ENCODE measurements around the gene LRRC7.

LRRC7 gene

GRCh38 chr1:69834336-69834735 lies 266.6 kb downstream of the LRRC7 start:
- Histone ChIP-seq H2AFZ (ENCODE audit: low read depth, low read length) (no peak overlapping the region), H3K36me3 (ENCODE audit: insufficient read depth, low read length) (no peaks in the 10 kb centered on the region), H3K4me3 (ENCODE audit: low read depth in 1 of 2, low read length in 2 of 2) (no peak overlapping the region), H3K27me3 (ENCODE audit: insufficient read depth, low read length, poor library complexity) (no peaks in the 10 kb centered on the region), H3K9ac (ENCODE audit: low read depth, low read length) (no peak overlapping the region), H3K4me2 (ENCODE audit: insufficient read depth, low read length) (no peak overlapping the region), H3K9me3 (ENCODE audit: insufficient read depth, low read length, severe bottlenecking) (no peaks in the 10 kb centered on the region), H3K79me2 (ENCODE audit: insufficient read depth, low read length) (no peaks in the 10 kb centered on the region), H3K4me1 (ENCODE audit: insufficient read depth, low read length) (no peaks in the 10 kb centered on the region), H4K20me1 (ENCODE audit: insufficient read depth, low read length) (no peaks in the 10 kb centered on the region), H3K27ac (ENCODE audit: low read length) (no peak overlapping the region)
- ATAC-seq (ENCODE audit: insufficient read depth, low read depth): no peak
- DNase-seq: no peak
- TF ChIP-seq CTCF (IDR thresholded peaks at IDR 0.05; ENCODE audit: borderline replicate concordance, extremely low read depth, low read length, poor library complexity, severe bottlenecking) (no peak), EZH2 (IDR thresholded peaks at IDR 0.05; ENCODE audit: borderline replicate concordance, low read depth, low read length, severe bottlenecking) (no peak)

GRCh38 chr1:69835955-69836354 lies 268.2 kb downstream of the LRRC7 start:
- Histone ChIP-seq H3K79me2 (ENCODE audit: insufficient read depth, low read length) (no peaks in the 10 kb centered on the region), H3K9me3 (ENCODE audit: insufficient read depth, low read length, severe bottlenecking) (no peaks in the 10 kb centered on the region), H2AFZ (ENCODE audit: low read depth, low read length) (no peak overlapping the region), H4K20me1 (ENCODE audit: insufficient read depth, low read length) (no peaks in the 10 kb centered on the region), H3K27me3 (ENCODE audit: insufficient read depth, low read length, poor library complexity) (no peaks in the 10 kb centered on the region), H3K4me1 (ENCODE audit: insufficient read depth, low read length) (no peaks in the 10 kb centered on the region), H3K4me2 (ENCODE audit: insufficient read depth, low read length) (no peak overlapping the region), H3K9ac (ENCODE audit: low read depth, low read length) (no peak overlapping the region), H3K36me3 (ENCODE audit: insufficient read depth, low read length) (no peaks in the 10 kb centered on the region), H3K4me3 (ENCODE audit: low read depth in 1 of 2, low read length in 2 of 2) (no peak overlapping the region), H3K27ac (ENCODE audit: low read length) (no peak overlapping the region)
- ATAC-seq (ENCODE audit: insufficient read depth, low read depth): no peak
- TF ChIP-seq CTCF (IDR thresholded peaks at IDR 0.05; ENCODE audit: borderline replicate concordance, extremely low read depth, low read length, poor library complexity, severe bottlenecking) (no peak), EZH2 (IDR thresholded peaks at IDR 0.05; ENCODE audit: borderline replicate concordance, low read depth, low read length, severe bottlenecking) (no peak)
- DNase-seq: no peak

GRCh38 chr1:69836971-69837636 lies 269.4 kb downstream of the LRRC7 start:
- Histone ChIP-seq H3K4me2 (ENCODE audit: insufficient read depth, low read length) (no peak overlapping the region), H3K9me3 (ENCODE audit: insufficient read depth, low read length, severe bottlenecking) (no peaks in the 10 kb centered on the region), H3K36me3 (ENCODE audit: insufficient read depth, low read length) (no peaks in the 10 kb centered on the region), H4K20me1 (ENCODE audit: insufficient read depth, low read length) (no peaks in the 10 kb centered on the region), H3K79me2 (ENCODE audit: insufficient read depth, low read length) (no peaks in the 10 kb centered on the region), H3K27me3 (ENCODE audit: insufficient read depth, low read length, poor library complexity) (no peaks in the 10 kb centered on the region), H3K9ac (ENCODE audit: low read depth, low read length) (no peak overlapping the region), H3K27ac (ENCODE audit: low read length) (no peak overlapping the region), H3K4me3 (ENCODE audit: low read depth in 1 of 2, low read length in 2 of 2) (no peak overlapping the region), H3K4me1 (ENCODE audit: insufficient read depth, low read length) (no peaks in the 10 kb centered on the region), H2AFZ (ENCODE audit: low read depth, low read length) (no peak overlapping the region)
- no peak for TF ChIP-seq CTCF (IDR thresholded peaks at IDR 0.05; ENCODE audit: borderline replicate concordance, extremely low read depth, low read length, poor library complexity, severe bottlenecking)
- TF ChIP-seq EZH2 (IDR thresholded peaks at IDR 0.05; ENCODE audit: borderline replicate concordance, low read depth, low read length, severe bottlenecking): no peak
- no peak for ATAC-seq (ENCODE audit: insufficient read depth, low read depth)
- no peak for DNase-seq

Measured in DND-41 (cell line).